ENCODE measurements around the gene ZNF747.
A peak's percentile ranks its signal among the peaks of the same experiment; 100 is the strongest.

ZNF747 gene

GRCh38 chr16:30534368-30535105, at the start of gene ZNF747:
Gene ZNF747, minus strand, starts transcription at chr16:30534858. Its CDS starts 179 bp downstream, at chr16:30534679.
- DNase-seq: peak; percentile 37 to 50

- no peak for DNase-seq
These were observed 48.1 kb upstream of the ZNF747 start for GRCh38 chr16:30582611-30583340.

GRCh38 chr16:30581457-30581856, 46.8 kb upstream of the ZNF747 start:
- DNase-seq: no peak

GRCh38 chr16:30574678-30575077, 40.0 kb upstream of the ZNF747 start:
- DNase-seq: no peak

- DNase-seq: peak; percentile 89 to 90
These were observed 37.0 kb upstream of the ZNF747 start, which contains the start of gene ZNF688 for GRCh38 chr16:30571445-30572322. Gene ZNF688, minus strand, starts transcription at chr16:30571714. Its CDS starts 85 bp downstream, at chr16:30571629.

GRCh38 chr16:30570636-30571444, 36.2 kb upstream of the ZNF747 start:
- DNase-seq: no peak

GRCh38 chr16:30569746-30570635, 35.3 kb upstream of the ZNF747 start:
- no peak for DNase-seq

- DNase-seq: no peak
These were observed 34.6 kb upstream of the ZNF747 start for GRCh38 chr16:30569281-30569680.

- DNase-seq: peak in 1 of 2 experiments; percentile 15
These were observed 33.5 kb upstream of the ZNF747 start for GRCh38 chr16:30567991-30568638.

- no peak for DNase-seq
These were observed 32.7 kb upstream of the ZNF747 start for GRCh38 chr16:30567160-30567990.

GRCh38 chr16:30566531-30566930, 31.9 kb upstream of the ZNF747 start:
- no peak for DNase-seq

- DNase-seq: no peak
These were observed 31.3 kb upstream of the ZNF747 start for GRCh38 chr16:30565984-30566383.

- no peak for DNase-seq
These were observed 30.9 kb upstream of the ZNF747 start for GRCh38 chr16:30565526-30565925.

GRCh38 chr16:30562021-30562420, 27.4 kb upstream of the ZNF747 start:
- no peak for DNase-seq

GRCh38 chr16:30561089-30561816, 26.6 kb upstream of the ZNF747 start:
- DNase-seq: no peak

GRCh38 chr16:30559690-30560089, 25.0 kb upstream of the ZNF747 start:
- no peak for DNase-seq

- no peak for DNase-seq
These were observed 24.2 kb upstream of the ZNF747 start for GRCh38 chr16:30558789-30559377.

- peak; percentile 86 to 88 for DNase-seq
These were observed 23.5 kb upstream of the ZNF747 start, which contains the start of gene ZNF764 for GRCh38 chr16:30557957-30558788. Gene ZNF764, minus strand, starts transcription at chr16:30558374. Its CDS starts 192 bp downstream, at chr16:30558182.
